Measurements from ENCODE around the gene WDR87. TPM values are rescaled to one million over a fixed set of nuclear protein-coding genes. Genes with fewer than 3 reads are reported as not detected.

Gene WDR87
- total RNA-seq (ENCODE audit: unreplicated experiment), result not detected
- long read RNA-seq, result 0 reads

DNA sequence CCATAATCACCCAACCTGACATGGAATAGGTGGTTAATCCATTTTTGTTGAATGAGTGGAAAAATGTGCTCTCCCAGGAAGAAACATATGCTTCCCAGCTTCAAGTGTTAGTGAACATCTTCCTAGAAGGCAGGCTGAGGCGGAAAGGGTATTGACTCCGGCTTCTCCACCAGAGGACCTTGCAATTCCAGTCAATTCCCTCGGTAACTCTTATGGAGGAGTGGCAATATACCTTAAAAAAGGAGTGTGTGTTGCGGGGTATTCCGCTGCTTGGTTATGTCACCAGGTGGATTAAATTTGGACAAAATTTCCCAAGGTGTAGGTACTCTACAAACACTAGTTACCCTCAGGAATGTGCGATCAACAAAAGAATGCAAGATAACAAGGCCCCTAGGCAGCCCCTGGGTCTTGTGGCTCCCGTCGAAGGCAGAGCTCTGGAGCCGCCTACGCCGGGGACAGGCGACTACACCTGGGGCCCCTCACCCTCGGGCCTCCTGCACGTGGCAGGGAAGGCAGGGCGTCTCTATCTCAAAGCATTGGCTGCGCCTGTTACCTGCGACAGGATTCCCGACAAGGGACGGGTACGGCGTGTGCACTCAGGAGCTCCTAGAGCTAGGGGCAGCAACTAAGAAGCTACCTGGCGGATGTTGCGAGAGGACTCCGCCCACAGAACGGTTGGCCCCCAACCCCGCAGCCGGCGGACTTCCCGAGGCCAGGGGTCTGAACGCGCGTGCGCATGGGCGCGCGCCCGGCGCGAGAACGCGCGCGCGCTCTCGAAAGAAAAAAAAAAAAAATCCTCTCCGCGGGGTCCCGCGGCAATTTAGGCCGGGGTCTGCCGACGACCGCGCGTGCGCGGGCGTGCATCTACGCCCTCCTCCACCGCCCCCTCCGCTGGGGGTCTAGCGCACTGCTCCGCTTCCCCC, at the start of gene WDR87:
Gene WDR87, minus strand, starts transcription at position 649 of the 923 bp plus-strand sequence. CDS start 8,355 bp downstream, outside the sequence.
- Mint-ChIP-seq H3K9me3 (ENCODE audit: unreplicated experiment) (no peaks in the 10 kb centered on the region), H3K27me3 (ENCODE audit: unreplicated experiment) (peaks cover 9% of the 10 kb centered on the region), H3K27ac (ENCODE audit: unreplicated experiment) (peak within 1 kb of the TSS; percentile 52), H3K4me3 (ENCODE audit: unreplicated experiment) (peak within 1 kb of the TSS; percentile 94), H3K4me1 (ENCODE audit: unreplicated experiment) (peaks cover 19% of the 10 kb centered on the region), H3K36me3 (ENCODE audit: low read depth, unreplicated experiment) (peaks cover 15% of the 10 kb centered on the region)
- TF ChIP-seq, protein P1, sequence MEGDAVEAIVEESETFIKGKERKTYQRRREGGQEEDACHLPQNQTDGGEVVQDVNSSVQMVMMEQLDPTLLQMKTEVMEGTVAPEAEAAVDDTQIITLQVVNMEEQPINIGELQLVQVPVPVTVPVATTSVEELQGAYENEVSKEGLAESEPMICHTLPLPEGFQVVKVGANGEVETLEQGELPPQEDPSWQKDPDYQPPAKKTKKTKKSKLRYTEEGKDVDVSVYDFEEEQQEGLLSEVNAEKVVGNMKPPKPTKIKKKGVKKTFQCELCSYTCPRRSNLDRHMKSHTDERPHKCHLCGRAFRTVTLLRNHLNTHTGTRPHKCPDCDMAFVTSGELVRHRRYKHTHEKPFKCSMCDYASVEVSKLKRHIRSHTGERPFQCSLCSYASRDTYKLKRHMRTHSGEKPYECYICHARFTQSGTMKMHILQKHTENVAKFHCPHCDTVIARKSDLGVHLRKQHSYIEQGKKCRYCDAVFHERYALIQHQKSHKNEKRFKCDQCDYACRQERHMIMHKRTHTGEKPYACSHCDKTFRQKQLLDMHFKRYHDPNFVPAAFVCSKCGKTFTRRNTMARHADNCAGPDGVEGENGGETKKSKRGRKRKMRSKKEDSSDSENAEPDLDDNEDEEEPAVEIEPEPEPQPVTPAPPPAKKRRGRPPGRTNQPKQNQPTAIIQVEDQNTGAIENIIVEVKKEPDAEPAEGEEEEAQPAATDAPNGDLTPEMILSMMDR (IDR thresholded peaks at IDR 0.05; ENCODE audit: unreplicated experiment), result peak; percentile 8
- peak; percentile 74 for DNase-seq (ENCODE audit: low spot score)

DNA sequence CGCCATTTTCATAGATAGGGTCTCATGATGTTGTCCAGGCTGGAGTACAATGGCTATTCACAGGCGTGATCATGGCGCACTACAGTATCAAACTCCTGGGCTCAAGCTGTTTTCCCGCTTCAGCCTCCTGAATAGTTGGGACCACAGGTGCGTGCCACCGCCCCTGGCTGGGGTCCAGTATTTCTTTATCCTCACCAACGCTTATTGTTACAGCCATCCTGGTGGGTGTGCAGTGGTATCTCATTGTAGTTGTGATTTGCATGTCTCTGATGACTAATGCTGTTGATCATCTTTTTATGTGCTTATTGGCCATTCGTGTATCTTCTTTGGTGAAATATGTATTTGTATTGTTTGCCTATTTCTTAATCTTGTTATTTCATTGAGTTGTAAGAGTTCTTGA, 49.6 kb upstream of the WDR87 start:
- Mint-ChIP-seq H3K27me3 (ENCODE audit: unreplicated experiment) (no peaks in the 10 kb centered on the region), H3K9me3 (ENCODE audit: unreplicated experiment) (no peaks in the 10 kb centered on the region), H3K36me3 (ENCODE audit: low read depth, unreplicated experiment) (no peaks in the 10 kb centered on the region), H3K4me3 (ENCODE audit: unreplicated experiment) (no peak overlapping the region), H3K4me1 (ENCODE audit: unreplicated experiment) (peaks cover 2% of the 10 kb centered on the region), H3K27ac (ENCODE audit: unreplicated experiment) (no peak overlapping the region)
- TF ChIP-seq, protein P1 (IDR thresholded peaks at IDR 0.05; ENCODE audit: unreplicated experiment), result no peak
- DNase-seq (ENCODE audit: low spot score), result no peak

DNA sequence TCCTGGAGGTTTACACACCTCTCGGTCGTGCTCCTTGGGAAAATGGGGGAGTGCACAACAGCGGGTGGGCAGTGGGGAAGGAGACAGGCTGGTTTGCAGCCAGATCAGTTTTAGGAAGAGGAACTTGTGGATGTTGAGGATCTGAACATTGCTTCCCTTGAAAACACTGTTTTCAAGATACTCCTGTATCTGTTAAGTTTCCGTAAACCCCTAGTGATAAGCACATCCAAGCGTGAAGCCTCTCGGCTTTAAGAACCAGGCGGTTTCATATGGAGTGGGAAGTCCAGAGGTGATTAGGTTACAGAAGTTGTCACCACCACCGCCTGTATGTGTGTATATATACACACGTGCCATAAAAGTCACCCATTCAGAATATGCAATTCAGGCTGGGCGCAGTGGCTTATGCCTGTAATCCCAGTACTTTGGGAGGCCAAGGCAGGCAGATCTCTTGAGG, 48.1 kb upstream of the WDR87 start:
- Mint-ChIP-seq H3K4me1 (ENCODE audit: unreplicated experiment) (peaks cover 10% of the 10 kb centered on the region), H3K4me3 (ENCODE audit: unreplicated experiment) (no peak overlapping the region), H3K27me3 (ENCODE audit: unreplicated experiment) (no peaks in the 10 kb centered on the region), H3K36me3 (ENCODE audit: low read depth, unreplicated experiment) (no peaks in the 10 kb centered on the region), H3K9me3 (ENCODE audit: unreplicated experiment) (no peaks in the 10 kb centered on the region), H3K27ac (ENCODE audit: unreplicated experiment) (no peak overlapping the region)
- no peak for DNase-seq (ENCODE audit: low spot score)
- TF ChIP-seq, protein P1 (IDR thresholded peaks at IDR 0.05; ENCODE audit: unreplicated experiment), result no peak

DNA sequence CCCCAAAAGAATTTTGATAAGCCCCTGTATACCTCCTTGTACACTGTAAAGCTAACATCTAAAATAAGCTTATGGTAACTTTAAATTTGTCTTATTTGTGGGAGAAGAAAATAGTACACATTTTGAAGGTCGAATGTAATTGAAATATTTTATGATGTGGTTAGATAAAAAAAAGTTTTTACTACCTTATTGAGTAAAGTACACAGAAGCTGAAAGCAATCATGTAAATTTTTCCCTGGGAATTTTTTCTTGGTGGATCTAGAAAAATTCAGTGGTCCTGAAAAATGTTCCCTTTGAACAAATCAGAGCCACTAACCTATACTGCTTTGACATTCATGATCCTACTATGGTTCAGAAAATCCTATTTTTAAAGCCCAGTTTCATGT, 47.5 kb upstream of the WDR87 start:
- no peak for DNase-seq (ENCODE audit: low spot score)
- Mint-ChIP-seq H3K9me3 (ENCODE audit: unreplicated experiment) (no peaks in the 10 kb centered on the region), H3K4me1 (ENCODE audit: unreplicated experiment) (peaks cover 10% of the 10 kb centered on the region), H3K27me3 (ENCODE audit: unreplicated experiment) (no peaks in the 10 kb centered on the region), H3K36me3 (ENCODE audit: low read depth, unreplicated experiment) (no peaks in the 10 kb centered on the region), H3K27ac (ENCODE audit: unreplicated experiment) (no peak overlapping the region), H3K4me3 (ENCODE audit: unreplicated experiment) (no peak overlapping the region)
- TF ChIP-seq, protein P1 (IDR thresholded peaks at IDR 0.05; ENCODE audit: unreplicated experiment), result no peak

All from endothelial cell (in vitro differentiated cells).